GM19035 (cell line): ENCODE results near the gene CYP2A7.
"Not testable (repeated sequence)": the region's sequence is repeated elsewhere in the genome, so short reads cannot be mapped to it uniquely, and the experiment has no call there.

Experiments
- ATAC-seq: cut with Tn5 transposase; IDR thresholded peaks from one replicate; pipeline ENCODE4 v1.9.1; 2021; ENCODE audit not compliant: unreplicated experiment

Gene CYP2A7

GRCh38 chr19:40882062-40882461 is at the start of gene CYP2A7:
Gene CYP2A7, minus strand, starts transcription at chr19:40882231. Its CDS starts 21 bp downstream, at chr19:40882210.
- not testable (repeated sequence) for ATAC-seq

GRCh38 chr19:40930799-40931198 is 48.8 kb upstream of the CYP2A7 start:
- not testable (repeated sequence) for ATAC-seq

DNA sequence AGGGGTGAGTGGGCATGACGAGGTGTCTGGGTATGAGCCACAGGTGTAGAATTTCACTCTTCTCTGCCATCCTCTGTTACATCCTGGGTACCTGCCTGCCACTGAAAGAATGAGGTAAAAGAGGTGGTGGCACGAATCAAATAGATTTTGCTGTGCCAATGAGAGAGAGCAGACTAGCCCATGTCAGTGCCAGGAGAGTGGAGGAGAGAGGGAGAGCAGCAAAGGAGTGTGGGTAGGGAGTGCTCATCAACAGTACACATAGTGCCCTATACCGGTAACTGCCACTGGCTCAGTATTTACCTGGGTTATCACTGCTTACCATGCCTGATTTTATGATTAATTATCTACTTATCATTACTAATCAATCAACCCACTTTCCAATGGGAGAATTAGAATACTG is 47.9 kb upstream of the CYP2A7 start:
- ATAC-seq, result not testable (repeated sequence)

GRCh38 chr19:40928850-40929249 is 46.8 kb upstream of the CYP2A7 start:
- ATAC-seq, result no peak

- no peak for ATAC-seq
Measured at GRCh38 chr19:40927567-40927966, 45.5 kb upstream of the CYP2A7 start.

DNA sequence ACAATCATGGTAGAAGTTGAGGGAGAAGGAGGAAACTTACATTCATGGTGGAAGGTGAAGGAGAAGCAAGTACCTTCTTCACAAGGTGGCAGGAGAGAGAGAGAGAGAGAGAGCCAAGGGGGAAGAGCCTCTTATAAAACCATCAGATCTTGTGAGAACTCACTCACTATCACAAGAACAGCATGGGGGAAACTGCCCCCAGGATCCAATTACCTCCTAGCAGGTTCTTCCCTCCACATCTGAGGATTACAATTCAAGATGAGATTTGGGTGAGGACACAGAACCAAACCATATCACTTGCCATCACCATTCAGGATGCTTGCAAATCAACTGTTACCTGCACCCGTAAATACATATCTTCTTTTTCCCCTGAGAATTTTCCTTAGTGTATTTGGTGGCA is 44.2 kb upstream of the CYP2A7 start:
- ATAC-seq, result not testable (repeated sequence)

GRCh38 chr19:40923934-40924391 is 41.9 kb upstream of the CYP2A7 start:
- ATAC-seq, result no peak

GRCh38 chr19:40922237-40923160 is 40.5 kb upstream of the CYP2A7 start:
- ATAC-seq, result not testable (repeated sequence)

GRCh38 chr19:40921005-40921897 is 39.2 kb upstream of the CYP2A7 start:
- ATAC-seq, result no peak

- no peak for ATAC-seq
Measured at GRCh38 chr19:40920300-40921004, 38.4 kb upstream of the CYP2A7 start.

DNA sequence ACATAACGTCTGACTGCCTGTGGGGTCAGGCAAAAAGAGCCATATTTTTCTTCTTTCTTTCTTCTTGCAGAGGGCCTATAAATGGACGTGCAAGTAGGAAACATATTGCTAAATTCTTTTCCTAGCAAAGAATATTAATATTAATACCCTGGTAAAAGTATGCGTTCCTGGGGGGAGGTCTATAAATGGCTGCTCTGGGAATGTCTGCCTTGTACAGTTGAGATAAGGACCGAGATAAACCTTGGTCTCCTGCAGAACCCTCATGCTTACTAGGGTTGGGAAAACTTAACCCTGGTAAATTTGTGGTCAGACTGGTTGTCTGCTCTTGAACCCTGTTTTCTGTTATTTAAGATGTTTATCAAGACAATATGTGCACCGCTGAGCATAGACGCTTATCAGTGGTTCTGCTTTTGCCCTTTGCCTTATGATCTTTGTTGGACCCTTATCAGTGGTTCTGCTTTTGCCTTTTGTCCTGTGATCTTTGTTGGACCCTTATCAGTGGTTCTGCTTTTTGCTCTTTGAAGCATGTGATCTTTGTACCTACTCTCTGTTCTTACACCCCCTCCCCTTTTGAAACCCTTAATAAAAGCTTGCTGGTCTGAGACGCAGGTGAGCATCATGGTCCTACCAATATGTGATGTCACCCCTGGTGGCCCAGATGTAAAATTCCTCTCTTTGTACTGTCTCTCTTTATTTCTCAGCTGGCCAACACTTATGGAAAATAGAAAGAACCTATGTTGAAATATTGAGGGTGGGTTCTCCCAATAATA is 37.7 kb upstream of the CYP2A7 start:
- not testable (repeated sequence) for ATAC-seq

GRCh38 chr19:40918303-40918702 is 36.3 kb upstream of the CYP2A7 start:
- not testable (repeated sequence) for ATAC-seq

GRCh38 chr19:40908976-40909375 is 26.9 kb upstream of the CYP2A7 start:
- ATAC-seq, result no peak

- no peak for ATAC-seq
Measured at GRCh38 chr19:40907968-40908735, 26.1 kb upstream of the CYP2A7 start.

GRCh38 chr19:40906512-40906911 is 24.5 kb upstream of the CYP2A7 start:
- no peak for ATAC-seq

GRCh38 chr19:40904673-40905156 is 22.7 kb upstream of the CYP2A7 start:
- not testable (repeated sequence) for ATAC-seq

GRCh38 chr19:40901975-40902750 is 20.1 kb upstream of the CYP2A7 start:
- not testable (repeated sequence) for ATAC-seq

DNA sequence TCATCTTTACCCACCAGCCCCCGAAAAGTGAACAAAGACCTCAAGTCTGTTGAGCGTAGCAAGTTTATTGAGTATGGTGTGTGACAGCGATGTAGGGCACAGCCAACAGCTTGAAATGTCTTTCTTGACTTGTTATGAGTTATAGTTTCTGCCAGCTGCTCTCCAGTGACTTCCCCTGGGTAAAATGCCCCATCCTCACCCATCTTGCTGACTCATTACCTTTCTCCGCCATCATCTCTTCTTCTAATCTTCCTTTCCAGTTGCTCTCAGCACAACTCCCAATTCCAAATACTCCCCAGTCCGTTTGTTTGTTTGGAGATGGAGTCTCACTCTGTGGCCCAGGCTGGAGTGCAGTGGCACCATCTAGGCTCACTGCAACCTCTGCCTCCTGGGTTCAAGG is 18.5 kb upstream of the CYP2A7 start:
- not testable (repeated sequence) for ATAC-seq
